DMS53 treated with DMSO at 0.1 percent for 48 hours (cell line): ENCODE data around the gene AREL1.

Experiments used
- DNase-seq: peaks from one replicate; lab custom pipeline; 2025; ENCODE audit not compliant: unreplicated experiment; lab: John Stamatoyannopoulos, UW

Gene AREL1

GRCh38 chr14:74614508-74615495, 98.1 kb downstream of the AREL1 start:
- DNase-seq = no peak

DNA sequence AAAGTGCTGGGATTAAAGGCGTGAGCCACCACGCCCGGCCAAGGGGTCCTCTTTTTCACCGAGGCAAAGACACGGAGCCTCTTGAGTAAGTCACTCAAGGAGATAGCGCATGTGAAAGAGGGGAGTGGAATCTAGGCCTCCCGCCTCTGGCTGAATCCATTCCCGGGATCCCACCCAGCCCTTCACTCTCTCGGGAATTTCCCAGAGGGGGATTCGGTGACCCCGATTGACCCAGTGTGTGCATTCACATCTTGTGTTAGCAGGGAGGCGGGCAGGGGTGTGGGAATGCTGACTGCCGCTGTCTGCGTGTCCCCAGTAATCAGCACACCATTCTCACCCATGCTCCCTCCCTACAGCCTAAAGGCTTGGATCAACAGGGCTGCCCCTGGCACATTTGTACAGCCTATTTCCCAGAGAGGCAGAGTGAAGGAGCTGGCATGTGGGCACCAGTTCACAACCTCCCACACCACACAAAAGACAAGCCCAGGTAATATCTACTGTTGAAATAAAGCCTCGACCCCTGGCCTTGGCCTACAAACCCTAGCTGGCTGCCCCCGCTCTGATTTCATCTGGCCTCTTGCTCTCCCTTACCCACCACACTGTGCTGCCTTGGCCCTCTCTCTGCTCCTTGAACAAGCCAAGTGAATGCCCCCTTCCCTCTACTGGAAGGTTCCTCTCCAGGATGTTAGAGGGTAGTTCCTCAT, 99.5 kb downstream of the AREL1 start:
- no peak for DNase-seq

DNA sequence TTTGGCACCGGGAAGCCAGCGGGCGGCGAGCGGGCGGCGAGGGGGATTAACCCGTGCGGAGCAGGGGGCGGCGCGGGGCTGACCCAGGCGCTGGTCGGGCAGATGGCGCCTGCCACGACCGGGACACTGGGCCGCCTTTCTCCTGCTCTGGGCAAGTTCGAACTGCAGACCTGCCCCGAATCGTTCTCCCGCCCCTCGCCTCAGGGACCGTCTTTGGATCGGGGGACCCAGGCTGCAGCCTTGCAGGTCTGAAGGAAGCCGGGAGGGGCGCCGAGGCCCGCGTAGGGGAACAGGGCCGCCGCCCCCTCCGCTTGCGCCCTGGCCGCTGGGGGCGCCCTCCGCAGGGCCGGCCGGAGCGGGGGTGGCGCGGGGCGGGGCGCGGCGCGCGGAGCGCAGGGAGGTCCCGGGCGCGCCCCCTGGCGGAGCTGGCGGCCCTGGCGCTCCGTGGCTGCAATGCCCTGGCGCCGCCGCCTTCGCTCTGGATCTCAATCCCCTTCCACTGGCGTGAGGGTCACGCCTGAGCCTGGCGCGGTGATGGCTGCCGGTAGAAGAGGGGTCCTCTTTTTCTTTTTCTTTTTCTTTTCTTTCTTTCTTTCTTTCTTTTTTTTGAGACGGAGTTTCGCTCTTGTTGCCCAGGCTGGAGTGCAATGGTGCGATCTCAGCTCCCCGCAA, 100.4 kb downstream of the AREL1 start:
- DNase-seq = peak; percentile 30

DNA sequence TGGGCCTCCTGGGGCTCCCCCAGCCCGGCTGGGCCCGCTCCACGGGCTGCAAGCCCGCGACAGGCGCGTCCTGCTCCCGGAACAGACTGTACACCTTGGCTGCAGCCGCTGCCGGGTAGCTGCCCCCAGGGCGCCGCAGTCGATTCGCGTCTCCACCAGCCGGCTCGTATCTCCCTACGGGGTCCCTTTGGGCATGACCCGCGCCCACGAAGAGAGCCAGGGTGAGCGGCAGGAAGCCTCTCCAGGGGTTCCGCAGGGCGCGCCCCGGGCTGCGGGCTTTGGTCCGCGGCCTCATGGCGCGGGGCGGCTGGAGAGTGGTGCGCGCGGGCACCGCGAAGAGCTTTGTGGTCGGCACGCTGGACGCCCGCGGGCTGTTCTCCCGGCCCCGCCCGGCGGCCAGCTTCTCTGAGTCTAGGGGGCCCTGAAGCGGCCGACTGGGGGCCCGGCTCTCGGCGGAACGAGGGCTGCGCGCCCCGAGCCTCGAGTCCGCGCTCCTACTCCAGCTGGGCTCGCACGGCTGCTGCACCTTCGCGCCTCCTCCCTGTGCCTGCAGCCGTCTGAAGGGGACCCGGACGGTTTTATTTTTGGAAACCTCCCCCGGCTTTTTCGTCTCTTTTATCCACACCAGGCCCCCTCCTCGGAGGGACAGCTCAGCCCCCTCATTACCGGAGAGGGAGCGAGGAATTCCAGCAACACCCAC, 101.1 kb downstream of the AREL1 start, which contains the start of gene LTBP2:
LTBP2 (minus strand) TSS at position 588 of the 700 bp plus-strand sequence; CDS start at position 295, 293 bp downstream.
- DNase-seq = no peak
